Activated gamma-delta T cell (primary cell): ENCODE results near the gene TGFB1.

ENCODE experiments used
- DNase-seq: peaks from one replicate; lab custom pipeline; 2025; lab: John Stamatoyannopoulos, UW

The TGFB1 gene

DNA sequence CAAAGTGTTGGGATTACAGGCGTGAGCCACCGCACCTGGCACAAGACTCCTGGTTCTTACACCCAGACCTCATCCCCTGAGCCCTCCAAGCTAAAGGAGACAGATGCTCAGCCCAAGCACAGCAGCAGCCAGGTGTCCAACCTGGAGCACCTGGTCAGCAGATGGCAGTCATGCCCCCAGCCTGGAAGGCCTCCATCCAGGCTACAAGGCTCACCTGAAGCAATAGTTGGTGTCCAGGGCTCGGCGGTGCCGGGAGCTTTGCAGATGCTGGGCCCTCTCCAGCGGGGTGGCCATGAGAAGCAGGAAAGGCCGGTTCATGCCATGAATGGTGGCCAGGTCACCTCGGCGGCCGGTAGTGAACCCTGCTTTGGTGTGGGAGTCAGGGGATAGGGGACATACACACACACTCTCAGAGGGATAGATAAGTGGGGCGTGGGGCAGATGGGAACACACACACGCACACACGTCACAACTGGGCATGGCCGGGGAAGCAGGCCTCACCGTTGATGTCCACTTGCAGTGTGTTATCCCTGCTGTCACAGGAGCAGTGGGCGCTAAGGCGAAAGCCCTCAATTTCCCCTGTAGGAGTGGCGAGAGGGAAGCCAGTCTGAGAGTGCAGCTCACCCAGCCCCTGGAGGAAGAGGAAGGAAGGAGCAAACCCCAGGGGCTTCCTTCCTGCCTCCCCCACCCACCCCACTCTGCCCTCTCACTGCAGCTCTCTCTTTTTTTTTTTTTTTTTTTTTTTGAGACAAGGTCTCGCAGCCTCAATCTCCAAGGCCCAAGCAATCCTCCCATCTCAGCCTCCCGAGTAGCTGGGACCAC lies 11.8 kb downstream of the TGFB1 start:
- DNase-seq: no peak

- no peak for DNase-seq
Observed at GRCh38 chr19:41339936-41340335, 13.8 kb downstream of the TGFB1 start.

DNA sequence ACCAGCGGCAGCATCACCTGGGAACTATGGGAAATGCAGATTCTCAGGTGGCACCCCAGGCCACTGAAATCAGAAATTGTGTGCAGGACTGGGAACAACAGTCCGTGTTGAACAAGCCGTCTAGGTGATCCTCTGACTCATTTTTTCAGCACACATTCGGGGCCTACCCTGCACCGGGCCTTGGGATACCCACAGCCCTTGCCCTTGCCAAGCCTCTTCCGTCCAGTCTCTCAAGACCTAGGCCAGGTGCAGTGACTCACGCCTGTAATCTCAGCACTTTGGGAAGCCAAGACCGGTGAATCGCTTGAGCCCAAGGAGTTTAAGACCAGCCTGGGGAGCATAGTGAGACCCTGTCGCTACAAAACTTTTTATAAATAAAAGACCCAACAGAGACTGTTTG lies 18.3 kb downstream of the TGFB1 start:
- DNase-seq: no peak

DNA sequence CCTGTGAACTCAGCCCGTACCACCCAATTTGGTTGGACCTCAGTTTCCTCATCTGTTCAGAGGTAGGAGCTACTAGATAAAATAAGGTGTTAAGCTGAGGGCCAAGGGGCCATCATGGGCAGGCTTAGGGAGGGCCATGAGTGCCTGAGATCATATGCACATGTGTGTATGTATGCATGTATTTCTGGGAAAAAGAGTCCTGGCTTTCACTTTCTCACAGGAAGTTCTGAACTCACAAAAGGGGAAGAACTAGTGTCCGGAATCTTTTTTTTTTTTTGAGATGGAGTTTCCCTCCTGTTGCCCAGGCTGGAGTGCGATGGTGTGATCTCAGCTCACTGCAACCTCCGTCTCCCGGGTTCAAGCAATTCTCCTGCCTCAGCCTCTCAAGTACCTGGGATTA lies 18.9 kb downstream of the TGFB1 start:
- no peak for DNase-seq

DNA sequence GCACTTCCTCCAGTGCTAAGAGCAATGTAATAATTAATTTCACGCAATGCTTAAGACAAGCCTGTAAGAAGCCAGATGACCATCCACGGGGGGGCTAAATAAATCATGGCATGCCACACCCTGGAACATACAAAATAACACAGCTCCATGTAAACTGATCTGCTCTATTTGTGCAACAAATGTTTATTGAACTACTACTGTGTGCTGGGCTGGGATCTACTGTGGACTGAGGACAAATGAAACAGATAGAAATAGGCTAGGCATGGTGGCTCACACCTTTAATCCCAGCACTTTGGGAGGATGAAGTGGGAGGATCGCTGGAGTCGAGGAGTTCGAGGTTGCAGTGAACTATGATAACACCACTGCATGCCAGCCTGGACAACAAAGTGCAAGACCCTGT lies 21.3 kb downstream of the TGFB1 start:
- DNase-seq: no peak

GRCh38 chr19:41332000-41332399 lies 21.7 kb downstream of the TGFB1 start:
- DNase-seq: no peak

GRCh38 chr19:41330946-41331678 lies 22.6 kb downstream of the TGFB1 start:
- DNase-seq: no peak

GRCh38 chr19:41330481-41330880 lies 23.2 kb downstream of the TGFB1 start:
- no peak for DNase-seq

- no peak for DNase-seq
Observed at GRCh38 chr19:41328842-41329225, 24.9 kb downstream of the TGFB1 start.

DNA sequence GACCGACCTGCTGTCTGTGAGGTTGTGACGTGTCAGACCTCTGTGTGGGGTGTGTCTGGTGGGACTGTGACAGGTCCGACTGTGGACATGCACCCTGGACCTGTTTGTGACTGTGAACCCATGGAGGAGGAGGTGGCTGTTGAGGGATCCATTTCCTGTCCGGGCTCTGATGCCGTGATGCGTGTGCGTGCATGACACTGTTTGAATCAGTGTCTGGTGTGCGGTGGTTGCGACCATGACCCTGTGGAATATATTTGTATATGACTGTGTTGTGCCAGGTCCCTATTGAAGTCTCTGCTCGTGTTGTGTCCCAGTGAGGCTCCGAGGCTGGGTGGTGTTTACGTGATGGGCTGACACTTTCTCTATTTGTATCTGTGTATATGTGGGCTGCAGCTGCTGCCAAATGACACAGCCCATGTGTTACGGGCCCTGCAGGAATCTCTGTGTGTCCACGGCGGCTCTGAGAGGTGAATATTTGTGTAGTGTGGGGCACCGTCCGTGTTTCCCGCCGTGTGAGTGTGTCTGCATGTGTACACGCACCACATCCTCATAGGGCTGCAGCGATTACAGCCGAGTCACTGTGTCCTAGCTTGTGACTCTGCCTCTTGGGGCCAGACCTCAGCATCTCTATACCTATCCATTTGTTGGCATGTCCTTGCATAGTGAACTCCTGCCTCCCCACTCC lies 25.4 kb downstream of the TGFB1 start:
- DNase-seq: no peak

- DNase-seq: peak; percentile 97
Observed at GRCh38 chr19:41327576-41328156, 26.1 kb downstream of the TGFB1 start.

DNA sequence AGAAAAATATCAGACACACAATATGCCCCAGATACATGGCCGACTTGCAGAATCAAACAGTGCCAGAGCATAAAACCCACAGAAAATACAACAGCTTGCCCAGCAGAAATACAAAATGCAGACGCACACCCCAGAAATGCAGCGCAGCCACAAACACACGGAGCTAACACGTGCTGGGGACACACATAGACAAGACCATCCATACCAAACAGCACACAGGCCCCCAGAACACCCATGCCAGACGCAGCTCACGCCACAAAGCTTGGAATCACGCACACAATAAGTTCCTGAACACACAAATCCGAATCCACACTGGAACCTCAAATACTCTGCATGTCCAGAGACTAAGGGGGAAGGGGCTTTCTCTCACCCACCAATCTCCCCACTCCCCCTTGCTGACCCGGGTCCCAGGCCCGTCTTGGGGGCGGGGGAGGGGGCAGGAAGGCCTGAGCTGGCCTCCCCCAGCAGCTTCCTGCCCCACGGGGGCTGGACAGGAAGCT lies 26.6 kb downstream of the TGFB1 start:
- DNase-seq: no peak

DNA sequence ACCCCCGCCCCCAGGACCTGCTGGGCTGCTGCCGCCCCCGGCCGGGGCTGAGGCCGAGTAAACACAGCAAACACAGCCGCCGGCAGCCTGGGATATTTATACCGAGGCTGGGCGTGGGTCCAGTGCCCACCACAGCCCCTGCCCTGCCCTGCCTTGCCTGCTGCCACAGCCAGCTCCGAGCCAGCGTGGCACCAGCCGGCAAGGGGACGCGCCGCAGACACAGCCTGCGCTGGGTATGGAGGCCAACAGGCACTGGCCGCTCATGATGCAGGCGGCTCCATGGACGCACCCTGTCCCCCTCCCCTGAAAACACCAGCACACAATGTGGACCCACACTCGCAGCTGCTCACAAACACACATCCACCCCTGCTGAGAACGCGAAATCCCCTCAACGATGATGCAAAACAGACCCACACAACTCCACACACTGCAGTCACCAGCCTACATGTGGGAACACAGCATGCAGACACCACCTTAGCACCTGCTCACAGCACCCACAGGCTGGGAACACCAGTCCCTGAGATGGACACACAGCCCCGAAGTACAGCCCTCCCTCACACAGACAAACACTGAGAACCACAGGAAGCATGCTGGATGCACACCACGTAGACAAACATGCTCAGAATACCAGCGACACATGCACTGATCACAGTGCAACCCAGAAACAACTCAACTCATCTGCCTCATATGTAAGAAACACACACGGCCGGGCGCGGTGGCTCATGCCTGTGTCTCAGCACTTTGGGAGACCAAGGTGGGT lies 27.6 kb downstream of the TGFB1 start:
- no peak for DNase-seq

DNA sequence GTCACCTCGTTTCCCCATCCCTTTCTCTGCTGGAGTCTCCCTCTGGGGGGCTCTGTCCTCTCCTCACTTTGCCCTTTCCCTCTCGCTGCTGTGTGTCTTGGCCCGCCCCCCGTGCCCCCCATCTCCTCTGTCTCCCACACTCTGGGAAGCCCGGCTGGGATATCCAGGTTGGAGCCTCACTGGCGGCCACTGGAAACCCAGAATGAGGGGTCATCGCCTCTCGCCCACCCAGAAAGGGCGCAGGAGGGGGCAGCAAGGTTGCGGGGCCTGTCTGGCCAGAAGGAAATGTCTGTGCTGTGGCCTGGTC lies 28.1 kb downstream of the TGFB1 start:
- no peak for DNase-seq

GRCh38 chr19:41324921-41325639 lies 28.6 kb downstream of the TGFB1 start:
- peak; percentile 60 for DNase-seq

DNA sequence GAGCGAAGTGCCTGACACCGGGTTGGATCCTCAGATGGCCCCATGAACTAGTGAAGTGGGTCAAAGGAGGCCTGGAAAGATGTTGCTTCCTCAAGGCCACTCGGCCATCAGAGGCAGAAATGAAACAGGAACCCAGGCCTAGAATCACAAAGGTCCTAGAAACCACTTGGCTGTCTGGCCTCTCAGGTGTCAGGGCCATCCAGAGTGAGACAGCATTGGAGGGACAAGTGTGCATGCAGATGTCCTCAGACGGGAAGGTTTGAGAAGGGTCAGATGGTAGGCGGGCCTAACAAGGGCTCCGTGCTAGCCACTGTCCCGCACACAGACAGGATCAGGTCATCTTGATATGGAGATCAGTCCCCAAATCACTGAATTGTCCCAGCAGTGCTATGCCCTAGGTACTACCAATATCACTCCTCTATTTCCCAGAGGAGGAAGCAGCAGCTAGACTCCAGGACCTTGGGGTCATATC lies 29.5 kb downstream of the TGFB1 start:
- DNase-seq: no peak

DNA sequence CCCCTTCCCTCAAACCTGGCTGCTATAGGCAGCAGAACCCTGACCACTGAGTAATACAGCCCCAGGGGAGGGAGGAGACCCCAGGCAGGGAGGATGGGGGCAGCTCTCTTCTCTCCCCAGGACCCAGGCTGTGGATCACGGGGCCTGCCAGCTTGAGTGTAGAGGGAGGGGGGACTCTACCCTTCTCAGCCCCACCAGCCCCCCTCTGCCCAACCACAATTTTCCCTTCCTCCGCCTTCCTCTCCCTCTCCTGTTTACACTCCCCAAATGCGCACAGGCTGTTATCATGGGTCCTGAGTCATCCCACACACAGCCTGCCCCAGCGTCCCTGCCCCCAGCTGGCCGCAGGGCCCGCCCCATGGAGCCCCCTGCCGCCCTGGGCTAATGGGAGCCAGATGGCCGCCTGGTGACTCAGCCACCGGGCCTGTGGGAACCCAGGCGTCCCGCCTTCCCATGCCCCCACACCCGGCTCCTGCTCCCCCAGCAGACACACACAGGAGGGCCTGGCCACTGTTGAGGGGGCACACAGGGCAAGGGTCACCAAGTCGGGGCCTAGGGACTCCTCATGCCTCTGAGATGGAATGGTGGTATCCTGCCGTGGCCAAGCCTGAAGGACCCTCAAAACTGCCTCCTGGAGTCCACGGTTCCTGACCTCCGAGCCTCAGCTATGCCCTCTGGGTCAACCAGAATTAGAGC lies 30.1 kb downstream of the TGFB1 start:
- DNase-seq: no peak

DNA sequence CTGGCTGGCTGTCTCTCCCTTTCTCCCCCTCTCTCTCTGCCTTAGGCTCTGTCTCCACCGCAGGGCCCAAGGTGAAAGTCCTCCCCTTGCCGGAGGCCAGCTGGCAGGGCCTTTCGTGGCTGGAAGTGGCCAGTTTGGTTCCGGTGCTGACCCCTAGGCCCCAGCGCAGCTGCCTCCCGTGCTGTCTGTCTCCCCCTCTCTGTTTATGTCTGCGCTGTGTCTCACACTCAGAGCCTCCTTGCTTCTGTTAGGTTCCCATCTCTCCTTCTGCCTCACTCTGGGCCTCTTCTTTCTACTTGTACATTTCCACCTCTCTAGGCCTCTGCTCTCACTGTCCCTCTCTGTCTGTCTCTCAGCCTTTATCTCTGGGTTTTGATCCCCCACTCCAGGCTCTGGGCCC lies 30.7 kb downstream of the TGFB1 start:
- no peak for DNase-seq

DNA sequence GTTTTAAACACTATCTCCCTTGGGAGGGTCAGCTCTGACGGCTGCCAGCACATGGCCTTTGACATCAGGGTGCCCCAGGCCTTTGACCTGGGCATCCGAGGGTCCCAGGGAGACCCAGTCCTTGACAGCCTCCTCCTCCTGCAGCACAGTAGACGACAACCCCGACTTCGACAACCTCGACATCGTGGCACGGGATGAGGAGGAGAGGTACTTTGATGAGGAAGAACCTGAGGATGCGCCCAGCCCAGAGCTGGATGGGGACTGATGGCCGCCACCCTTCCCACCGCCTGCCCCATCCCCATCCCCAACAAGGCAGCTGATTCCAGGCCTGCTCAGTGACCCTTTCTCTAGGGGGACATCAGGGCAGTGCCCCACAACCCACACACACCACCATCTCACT lies 31.3 kb downstream of the TGFB1 start:
- no peak for DNase-seq

DNA sequence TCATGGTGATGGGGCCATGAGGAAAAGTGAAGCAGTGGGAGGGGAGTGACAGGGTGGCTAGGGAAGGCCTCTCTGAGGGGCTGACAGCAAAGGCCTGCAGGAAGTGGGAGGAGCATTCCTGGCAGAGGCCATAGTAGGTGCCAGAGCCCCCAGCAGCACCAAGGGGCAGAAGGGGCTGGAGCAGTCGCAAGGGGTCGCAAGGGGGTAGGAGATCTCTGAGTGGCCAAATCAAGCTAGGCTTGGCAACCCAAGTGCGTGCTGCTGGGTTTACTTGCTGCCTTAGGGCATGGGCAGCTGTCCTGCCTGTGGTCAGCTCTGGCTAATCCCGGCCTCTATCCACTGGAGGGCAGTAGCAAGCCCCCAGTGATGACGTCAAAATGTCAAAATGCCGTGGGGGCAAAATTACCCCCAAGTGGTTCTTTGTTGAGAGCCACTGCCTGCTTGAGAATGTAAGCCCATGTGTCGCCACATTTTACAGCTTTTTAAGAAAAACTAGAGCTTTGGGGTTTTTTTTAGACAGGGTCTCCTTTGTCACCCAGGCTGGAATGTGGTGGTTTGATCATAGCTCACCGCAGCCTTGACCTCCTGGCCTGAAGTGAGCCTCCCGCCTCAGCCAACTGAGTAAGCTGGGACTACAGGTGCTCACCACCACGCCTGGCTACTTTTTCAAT lies 32.0 kb downstream of the TGFB1 start:
- no peak for DNase-seq
